SKM-1 treated with dmso at 0.1 percent for 144 hours (cell line): ENCODE measurements around the gene RBM38.

Experiments
- DNase-seq: peaks from one replicate; lab custom pipeline; 2025; ENCODE audit not compliant: unreplicated experiment; lab: John Stamatoyannopoulos, UW

Gene RBM38

GRCh38 chr20:57374931-57375651, 16.1 kb upstream of the RBM38 start:
- peak; percentile 86 for DNase-seq

DNA sequence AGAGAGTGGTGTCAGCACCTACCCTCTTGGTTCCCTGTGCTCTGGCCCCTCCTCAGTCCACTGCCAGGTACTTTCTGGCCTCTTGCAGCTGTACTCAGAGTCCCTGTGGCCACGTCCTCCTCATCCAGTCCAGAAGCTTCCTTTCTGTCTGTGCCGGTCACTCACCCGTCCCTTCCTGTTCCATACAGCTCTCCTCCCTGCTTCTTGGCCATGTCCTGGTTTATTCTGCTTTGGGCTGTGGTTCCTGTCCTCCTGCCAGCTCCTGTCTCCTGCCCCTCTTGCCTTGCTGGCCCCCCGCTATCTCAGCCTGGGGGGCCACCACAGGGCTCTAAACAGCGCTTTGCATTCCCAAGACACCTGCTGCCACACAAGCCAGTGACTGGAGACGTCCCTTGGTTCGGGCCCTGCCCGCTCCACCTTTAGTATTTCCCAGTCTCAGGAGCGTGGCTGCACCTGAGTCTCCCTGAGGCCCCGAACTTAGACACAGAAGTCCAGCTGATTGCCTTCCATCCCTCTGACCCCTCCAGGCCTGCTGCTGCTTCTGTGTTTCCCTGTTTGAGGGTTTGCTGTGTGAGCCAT, 15.5 kb upstream of the RBM38 start:
- no peak for DNase-seq

GRCh38 chr20:57377350-57377749, 13.8 kb upstream of the RBM38 start:
- no peak for DNase-seq

- no peak for DNase-seq
Measured at GRCh38 chr20:57378107-57378506, 13.1 kb upstream of the RBM38 start.

GRCh38 chr20:57378646-57379262, 12.4 kb upstream of the RBM38 start:
- no peak for DNase-seq

DNA sequence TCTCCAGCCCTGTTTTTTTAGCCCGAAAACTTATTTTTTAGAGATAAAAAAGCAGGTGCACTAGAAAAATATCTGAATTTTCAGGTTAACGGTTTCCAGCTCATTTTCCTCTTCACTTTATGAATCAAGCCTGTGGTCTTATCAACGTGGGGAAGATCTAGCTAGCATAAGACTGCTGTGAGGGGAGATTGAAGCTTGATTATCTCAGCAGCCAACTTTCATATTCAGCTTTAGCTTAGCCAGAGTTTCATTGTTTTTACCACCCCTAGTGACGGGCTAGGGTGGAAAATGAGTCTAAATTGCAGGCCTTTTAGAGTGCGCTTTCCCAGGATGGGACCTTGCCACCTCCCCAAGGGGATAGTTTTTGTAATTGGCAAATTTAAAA, 11.9 kb upstream of the RBM38 start:
- no peak for DNase-seq

GRCh38 chr20:57380081-57380750, 11.0 kb upstream of the RBM38 start:
- DNase-seq = no peak

GRCh38 chr20:57381596-57382503, 9.3 kb upstream of the RBM38 start:
- DNase-seq = peak; percentile 61

DNA sequence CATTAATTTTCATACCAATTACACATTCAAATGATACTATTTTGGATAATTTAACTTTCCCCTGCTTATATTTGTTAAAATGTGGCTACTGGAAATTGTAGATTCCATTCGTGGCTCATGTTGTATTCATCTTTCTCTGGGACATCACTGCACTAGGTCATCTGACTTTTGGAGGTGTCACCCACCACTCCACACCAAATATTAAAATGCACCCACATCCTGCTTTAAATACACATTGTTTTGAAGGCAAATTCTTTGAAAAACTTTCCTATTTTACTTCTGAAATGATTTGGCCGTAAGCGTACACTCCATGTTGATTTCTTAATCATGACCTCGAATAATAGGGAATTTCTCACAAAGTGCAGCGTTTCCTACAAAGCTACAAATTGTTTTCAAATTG, 8.7 kb upstream of the RBM38 start:
- DNase-seq = no peak

GRCh38 chr20:57383447-57384347, 7.5 kb upstream of the RBM38 start:
- no peak for DNase-seq

DNA sequence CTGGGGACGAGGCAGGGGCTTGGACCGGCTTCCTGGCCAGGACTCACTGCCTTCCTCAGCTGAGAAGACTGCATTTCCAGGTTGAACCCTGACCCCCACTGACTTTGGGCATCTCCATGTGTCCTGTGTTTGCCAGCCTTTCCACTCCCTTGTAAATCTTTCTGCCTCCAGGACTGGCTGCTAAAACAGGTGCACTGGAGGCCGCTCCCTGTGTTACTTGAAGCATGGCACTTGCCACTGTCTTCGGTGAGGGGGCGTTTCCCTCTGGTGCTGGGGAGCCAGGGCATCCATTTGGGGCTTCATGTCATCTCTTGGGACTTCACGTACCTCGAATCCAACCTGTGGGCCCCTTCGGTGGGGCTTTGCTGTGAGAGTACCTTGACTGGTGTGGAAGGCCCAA, 6.7 kb upstream of the RBM38 start:
- no peak for DNase-seq

DNA sequence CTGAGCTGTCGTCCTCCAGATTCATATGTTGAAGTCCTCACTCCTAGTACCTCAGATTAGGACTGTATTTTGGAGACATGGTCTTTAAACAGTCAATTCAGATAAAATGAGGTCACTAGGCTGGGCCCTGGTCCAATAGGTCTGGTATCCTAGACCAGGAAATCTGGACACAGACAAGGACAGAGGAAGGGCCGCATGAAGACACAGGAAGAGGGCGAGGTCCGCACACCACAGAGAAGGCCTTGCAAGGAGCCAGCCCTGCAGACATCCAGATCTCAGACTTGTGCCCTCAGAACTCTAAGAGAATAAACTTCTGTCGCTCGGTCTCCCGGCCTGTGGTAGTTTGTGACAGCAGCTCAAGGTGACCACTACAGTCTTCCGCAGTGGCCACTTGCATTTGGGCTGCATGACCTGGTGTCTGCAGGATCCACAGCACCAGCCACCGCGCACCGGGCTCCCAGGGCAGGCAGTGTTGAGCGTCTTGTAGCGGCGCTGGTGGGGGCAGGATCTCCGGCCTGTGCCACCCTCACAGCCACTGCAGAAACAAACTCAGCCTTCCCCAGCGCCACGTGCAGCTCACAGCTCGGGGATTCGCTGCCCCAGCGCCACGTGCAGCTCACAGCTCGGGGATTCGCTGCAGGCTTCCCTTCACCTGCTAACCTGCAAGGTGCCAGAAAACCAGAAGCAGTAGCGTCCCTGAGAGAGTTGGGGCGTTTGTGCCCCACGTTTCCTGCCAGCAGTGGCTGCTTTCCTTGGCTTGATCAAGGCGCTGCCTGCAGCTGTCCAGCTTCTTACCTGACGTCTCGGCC, 6.0 kb upstream of the RBM38 start:
- DNase-seq = no peak

DNA sequence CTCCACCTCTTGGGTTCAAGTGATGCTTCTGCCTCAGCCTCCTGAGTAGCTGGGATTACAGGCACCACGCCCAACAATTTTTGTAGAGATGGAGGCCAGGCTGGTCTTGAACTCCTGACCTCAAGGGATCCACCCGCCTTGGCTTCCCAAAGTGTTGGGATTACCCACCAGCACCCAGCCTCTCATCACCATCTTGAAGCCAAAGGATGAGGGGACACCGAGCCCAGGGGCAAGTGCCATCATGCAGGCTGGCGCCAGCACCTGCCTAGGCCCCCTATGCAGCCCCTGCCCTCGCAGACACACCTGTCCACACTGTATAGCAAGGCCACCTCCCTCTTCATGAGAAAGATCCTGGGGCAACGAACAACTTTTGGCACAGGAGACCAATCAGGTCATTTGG, 5.3 kb upstream of the RBM38 start:
- no peak for DNase-seq

- DNase-seq = no peak
Measured at GRCh38 chr20:57386762-57387161, 4.4 kb upstream of the RBM38 start.

DNA sequence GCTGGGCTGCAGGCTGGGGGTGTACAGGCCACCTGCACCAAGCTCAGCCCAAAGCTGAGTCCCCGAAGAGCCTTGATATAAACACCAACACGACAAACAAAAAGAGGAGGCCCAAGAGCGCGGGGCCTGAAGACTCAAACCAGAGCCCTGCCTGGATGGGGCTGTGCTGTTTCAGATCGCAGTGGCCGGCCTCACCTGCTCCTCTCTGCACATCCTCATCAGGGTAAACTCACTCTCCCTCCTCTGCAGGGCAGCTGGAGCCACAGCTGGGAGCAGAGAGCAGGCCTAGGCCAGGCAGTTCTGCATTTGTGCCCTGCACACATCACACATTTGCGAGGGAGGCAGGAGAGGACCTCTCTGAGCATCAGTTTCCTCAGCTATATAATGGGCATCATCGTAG, 3.7 kb upstream of the RBM38 start:
- DNase-seq = no peak

- no peak for DNase-seq
Measured at GRCh38 chr20:57387945-57388371, 3.2 kb upstream of the RBM38 start.

- DNase-seq = peak; percentile 62
Measured at GRCh38 chr20:57388953-57389694, 2.1 kb upstream of the RBM38 start.
